Neural crest cell (in vitro differentiated cells): ENCODE data around the gene PDE7B. TPM values are rescaled to one million over a fixed set of nuclear protein-coding genes. Genes with fewer than 3 reads are reported as not detected.

ENCODE experiments used
- DNase-seq: peaks from one replicate; pipeline ENCODE4 v3.0.0; 2021; ENCODE audit warnings: low read depth, mixed read lengths, low spot score
- H3K27ac Mint-ChIP-seq: one replicate; pipeline ENCODE4 v1.8.0; 2021; ENCODE audit warnings: mild to moderate bottlenecking, mixed read lengths; ENCODE audit not compliant: unreplicated experiment
- H3K27me3 Mint-ChIP-seq: 2 replicates; pipeline ENCODE4 v1.8.0; 2021; ENCODE audit warnings: low read depth, mild to moderate bottlenecking, mixed read lengths
- H3K36me3 Mint-ChIP-seq: 2 replicates; pipeline ENCODE4 v1.8.0; 2021; ENCODE audit warnings: low read depth, mild to moderate bottlenecking, mixed read lengths
- H3K4me1 Mint-ChIP-seq: 2 replicates; pipeline ENCODE4 v1.8.0; 2021; ENCODE audit warnings: mixed read lengths
- H3K4me3 Mint-ChIP-seq: one replicate; pipeline ENCODE4 v1.8.0; 2021; ENCODE audit warnings: mild to moderate bottlenecking, mixed read lengths
- H3K9me3 Mint-ChIP-seq: 2 replicates; pipeline ENCODE4 v1.8.0; 2021; ENCODE audit warnings: mixed read lengths
- CTCF ChIP-seq: fragments of 200-600 bp; sonication (generic); conservative IDR thresholded peaks from 2 replicates; pipeline ENCODE4 v1.5.0; 2021; ENCODE audit warnings: antibody characterized with exemption, mild to moderate bottlenecking
- total RNA-seq: library from RNA; stranded (reverse); gene quantifications from 2 replicates; pipeline ENCODE4 v1.2.1, GENCODE V29; 2021

PDE7B gene
- total RNA-seq, 1 donor from 2014 or later = 0.58 TPM

- Mint-ChIP-seq H3K27ac (no peak overlapping the region), H3K36me3 (no peaks in the 10 kb centered on the region), H3K27me3 (peaks cover 13% of the 10 kb centered on the region), H3K4me1 (no peaks in the 10 kb centered on the region), H3K4me3 (no peak overlapping the region), H3K9me3 (peaks cover 5% of the 10 kb centered on the region)
- no peak for DNase-seq
- no peak for TF ChIP-seq CTCF
These were observed 242.3 kb downstream of the PDE7B start for GRCh38 chr6:136093835-136094234.

- no peak for TF ChIP-seq CTCF
- no peak overlapping the region for H3K4me3 Mint-ChIP-seq
These were observed 243.3 kb downstream of the PDE7B start for GRCh38 chr6:136094812-136095211.

GRCh38 chr6:136095986-136096385, 244.5 kb downstream of the PDE7B start:
- DNase-seq = no peak
- H3K4me3 Mint-ChIP-seq = no peak overlapping the region
- H3K4me1 Mint-ChIP-seq = no peaks in the 10 kb centered on the region
- peaks cover 9% of the 10 kb centered on the region for H3K9me3 Mint-ChIP-seq
- peaks cover 26% of the 10 kb centered on the region for H3K27me3 Mint-ChIP-seq
- TF ChIP-seq CTCF = no peak
- H3K27ac Mint-ChIP-seq = no peak overlapping the region
- H3K36me3 Mint-ChIP-seq = no peaks in the 10 kb centered on the region

More at GRCh38 chr6:136094812-136095211, 243.3 kb downstream of the PDE7B start:
- no peaks in the 10 kb centered on the region for H3K4me1 Mint-ChIP-seq
- DNase-seq = no peak
- no peak overlapping the region for H3K27ac Mint-ChIP-seq
- no peaks in the 10 kb centered on the region for H3K36me3 Mint-ChIP-seq
- peaks cover 16% of the 10 kb centered on the region for H3K27me3 Mint-ChIP-seq
- H3K9me3 Mint-ChIP-seq = peaks cover 5% of the 10 kb centered on the region

- no peak for DNase-seq
- Mint-ChIP-seq H3K27me3 (peaks cover 37% of the 10 kb centered on the region), H3K27ac (peak overlapping the region; percentile 39), H3K9me3 (peaks cover 4% of the 10 kb centered on the region), H3K36me3 (no peaks in the 10 kb centered on the region), H3K4me1 (peaks cover 28% of the 10 kb centered on the region), H3K4me3 (no peak overlapping the region)
- TF ChIP-seq CTCF = no peak
These were observed 251.6 kb downstream of the PDE7B start for GRCh38 chr6:136102991-136103688.

- Mint-ChIP-seq H3K9me3 (peaks cover 4% of the 10 kb centered on the region), H3K4me1 (peaks cover 35% of the 10 kb centered on the region), H3K27ac (no peak overlapping the region), H3K27me3 (peaks cover 41% of the 10 kb centered on the region), H3K36me3 (no peaks in the 10 kb centered on the region), H3K4me3 (no peak overlapping the region)
- TF ChIP-seq CTCF = no peak
- DNase-seq = no peak
These were observed 252.3 kb downstream of the PDE7B start for GRCh38 chr6:136103763-136104311.
